K562 (cell line): Measurements from ENCODE around the gene TFEB. TPM values are rescaled to one million over a fixed set of nuclear protein-coding genes. Genes with fewer than 3 reads are reported as not detected.

Source experiments
- ATAC-seq: fragments of 200-7000 bp; cut with Tn5 transposase; 3 replicates; pipeline ENCODE4 v1.9.1; 2020; ENCODE audit warnings: moderate library complexity
- BruUV-seq: library from RNA; stranded (reverse); fragments of 400-500 nt; replicated peaks from 2 replicates; lab custom pipeline; 2021; lab: Mats Ljungman, UMichigan
- CTCF ChIA-PET: fragments of 300-600 bp; formaldehyde crosslinking; extraction: SDS; loops from one replicate; lab custom pipeline; 2021; ENCODE audit warnings: low intra/inter-chr PET ratio; lab: Yijun Ruan, JAX
- POLR2A ChIA-PET: fragments of 300-600, 350-650 bp; sonication (Branson Sonifier 250); formaldehyde crosslinking; extraction: SDS; loops from one replicate; lab custom pipeline; 2021; ENCODE audit warnings: antibody characterized with exemption, inconsistent platforms; lab: Yijun Ruan, JAX
- DNase-seq, 4 experiments: peaks; one replicate each; pipeline versions ENCODE4 v3.0.0 to v3.0.0-alpha.2; 2011 to 2018; ENCODE audit warnings: low spot score in 3 of 4, mixed read lengths in 3 of 4; ENCODE audit errors: extremely low read depth in 1 of 4
- FAIRE-seq: peaks from 2 replicates; lab custom pipeline; 2011; peaks lifted over from hg19 to GRCh38; lab: Jason Lieb, UNC
- H2AFZ ChIP-seq: 2 replicates; pipeline ENCODE4 v1.6.0; 2011; ENCODE audit warnings: low read depth, low read length, control low read depth, inconsistent platforms
- H3K27ac ChIP-seq: fragments of 200-600 bp; 3 replicates; pipeline ENCODE4 v1.8.0; 2011; ENCODE audit warnings: low read depth, mild to moderate bottlenecking, control low read depth, inconsistent platforms, low read length, moderate library complexity, mixed read lengths; ENCODE audit errors: extremely low read depth
- H3K27me3 ChIP-seq, 2 experiments: fragments of 300-600 bp in 1 of 2; 2 replicates in 1 of 2; 3 replicates in 1 of 2; pipeline versions ENCODE4 v1.6.0 to v1.8.0; 2011; ENCODE audit warnings: inconsistent platforms in 2 of 2, low read length in 2 of 2, mild to moderate bottlenecking in 1 of 2, mixed read lengths in 1 of 2, moderate library complexity in 1 of 2; ENCODE audit not compliant: control insufficient read depth in 2 of 2, insufficient read depth in 2 of 2
- H3K36me3 ChIP-seq: fragments of 300-600 bp; 3 replicates; pipeline ENCODE4 v1.8.0; 2011; ENCODE audit warnings: mild to moderate bottlenecking, low read length, inconsistent platforms; ENCODE audit not compliant: control insufficient read depth, insufficient read depth
- H3K4me1 ChIP-seq, 2 experiments: fragments of 200-600 bp in 1 of 2; replicated peaks in 1 of 2; 2 replicates in 1 of 2; 3 replicates in 1 of 2; pipeline versions ENCODE4 v1.5.1 to v1.8.0; 2011; ENCODE audit warnings: inconsistent platforms in 2 of 2, low read length in 2 of 2, mild to moderate bottlenecking in 1 of 2, mixed read lengths in 1 of 2, moderate library complexity in 1 of 2; ENCODE audit not compliant: control insufficient read depth in 2 of 2, insufficient read depth in 2 of 2
- H3K4me2 ChIP-seq: 2 replicates; pipeline ENCODE4 v1.6.1; 2011; ENCODE audit warnings: low read length, control low read depth, inconsistent platforms, mixed read lengths; ENCODE audit not compliant: insufficient read depth
- H3K4me3 ChIP-seq: fragments of 200-600 bp; sonication (generic), shearing (Covaris generic); 2 replicates; pipeline ENCODE4 v1.5.1; 2016; ENCODE audit warnings: control low read depth, inconsistent platforms
- H3K79me2 ChIP-seq: fragments of 200-600 bp; 3 replicates; pipeline ENCODE4 v1.8.0; 2011; ENCODE audit warnings: low read length, inconsistent platforms; ENCODE audit not compliant: control insufficient read depth, insufficient read depth
- H3K9ac ChIP-seq, 2 experiments: 2 replicates each; pipeline versions ENCODE4 v1.6.0 to v1.6.1; 2011; ENCODE audit warnings: low read depth in 2 of 2, low read length in 2 of 2, control low read depth in 1 of 2, inconsistent platforms in 1 of 2, mild to moderate bottlenecking in 1 of 2, mixed read lengths in 1 of 2; ENCODE audit not compliant: insufficient read depth in 1 of 2
- H3K9me1 ChIP-seq: one replicate; pipeline ENCODE4 v1.6.0; 2011; ENCODE audit warnings: inconsistent platforms, mild to moderate bottlenecking, low read length, moderate library complexity; ENCODE audit not compliant: control insufficient read depth, insufficient read depth
- H3K9me3 ChIP-seq: replicated peaks from 2 replicates; pipeline ENCODE4 v1.5.1; 2011; ENCODE audit warnings: low read depth, low read length, inconsistent platforms; ENCODE audit not compliant: control insufficient read depth, insufficient read depth
- H4K20me1 ChIP-seq: replicated peaks from 2 replicates; pipeline ENCODE4 v1.6.1; 2011; ENCODE audit warnings: low read length, inconsistent platforms, mixed read lengths; ENCODE audit not compliant: control insufficient read depth, insufficient read depth
- FOXA3 ChIP-seq, 2 experiments: fragments of 450-650 bp in 1 of 2; sonication (generic) in 1 of 2; formaldehyde crosslinking; IDR thresholded peaks in 1 of 2; conservative IDR thresholded peaks in 1 of 2; 2 replicates each; pipeline versions ENCODE4 v1.4.0 to v1.8.0; 2020 to 2022; ENCODE audit warnings: mild to moderate bottlenecking in 2 of 2, missing genetic modification reagents in 1 of 2
- HNRNPK ChIP-seq: fragments of 200-400 bp; formaldehyde crosslinking; IDR thresholded peaks from one replicate; pipeline ENCODE4 v1.6.1; 2018; ENCODE audit warnings: mild to moderate bottlenecking, low read depth, low read length; ENCODE audit not compliant: poor library complexity, severe bottlenecking
- MAFK ChIP-seq: IDR thresholded peaks from 2 replicates; pipeline ENCODE4 v1.6.1; 2011; ENCODE audit warnings: low read length, improper control_type of control experiment
- RBM15 ChIP-seq: fragments of 200-400 bp; formaldehyde crosslinking; IDR thresholded peaks from 2 replicates; pipeline ENCODE4 v1.6.1; 2018; ENCODE audit warnings: mild to moderate bottlenecking, low read length, moderate library complexity; ENCODE audit not compliant: insufficient read depth
- SMAD4 ChIP-seq: fragments of 250-450 bp; sonication (Bioruptor Pico); conservative IDR thresholded peaks from 2 replicates; pipeline ENCODE4 v1.8.0; 2021; ENCODE audit warnings: inconsistent platforms, mild to moderate bottlenecking, moderate library complexity
- SMC3 ChIP-seq: conservative IDR thresholded peaks from 2 replicates; pipeline ENCODE4 v1.6.1; 2011; ENCODE audit warnings: low read depth, low read length, improper control_type of control experiment; ENCODE audit not compliant: insufficient read depth
- ZBTB7A ChIP-seq: IDR thresholded peaks from 2 replicates; pipeline ENCODE4 v1.6.1; 2011; ENCODE audit warnings: low read depth, mild to moderate bottlenecking, low read length, moderate library complexity, borderline replicate concordance; ENCODE audit not compliant: control insufficient read depth
- ZNF561 ChIP-seq: fragments of 450-650 bp; formaldehyde crosslinking; conservative IDR thresholded peaks from 2 replicates; pipeline ENCODE4 v1.4.0; 2020; ENCODE audit warnings: mild to moderate bottlenecking, moderate library complexity
- WGBS: fragments of 100-300 bp; shearing (Covaris generic); methylation state at CpG from one replicate; pipeline ENCODE4 v1.1.6; 2016; ENCODE audit warnings: low coverage, mixed read lengths; ENCODE audit not compliant: insufficient coverage; ENCODE audit errors: missing lambda C conversion rate; 5-methylcytosine and 5-hydroxymethylcytosine counted together
- in situ Hi-C: fragments of 300-500 bp; cut with MboI; formaldehyde crosslinking; loops from 4 replicates; pipeline ENCODE4 v1.15.0; 2018; ENCODE audit warnings: inconsistent platforms, mixed read lengths
- intact Hi-C: fragments of 100-400 bp; cut with micrococcal nuclease; formaldehyde crosslinking; loops from 2 replicates; pipeline ENCODE4 v1.14.2; 2022
- polyA plus RNA-seq, 8 experiments: library from polyadenylated mRNA; depleted of rRNA in 4 of 8; stranded (reverse) in 5 of 8; unstranded in 3 of 8; fragments of >200 nt; fragmentation: Nextera tagmentation in 2 of 8; fragmentation: Illumina TruSeq in 1 of 8; extraction: Ambion mirVana in 2 of 8; extraction: Trizol in 1 of 8; gene quantifications; 2 replicates each; pipeline versions ENCODE4 v1.2.1 to v1.2.3, GENCODE V29; 2011 to 2014; ENCODE audit warnings: inconsistent platforms in 1 of 8, missing spikeins in 1 of 8
- total RNA-seq, 7 experiments: library from RNA; depleted of rRNA in 6 of 7; stranded (reverse); fragments of >200 nt in 6 of 7; fragmentation: Illumina TruSeq in 2 of 7; extraction: Trizol in 2 of 7; gene quantifications; 2 replicates each; pipeline versions ENCODE4 v1.2.1 to v1.2.3, GENCODE V29; 2011 to 2021; ENCODE audit warnings: low replicate concordance in 1 of 7

TFEB gene
- total and polyA plus RNA-seq, 9 of the 15 experiments (the other 6 are each of a cell fraction or from before 2014, with no cell fraction given): 0.04 to 4.7 (median 2.0) TPM

DNA sequence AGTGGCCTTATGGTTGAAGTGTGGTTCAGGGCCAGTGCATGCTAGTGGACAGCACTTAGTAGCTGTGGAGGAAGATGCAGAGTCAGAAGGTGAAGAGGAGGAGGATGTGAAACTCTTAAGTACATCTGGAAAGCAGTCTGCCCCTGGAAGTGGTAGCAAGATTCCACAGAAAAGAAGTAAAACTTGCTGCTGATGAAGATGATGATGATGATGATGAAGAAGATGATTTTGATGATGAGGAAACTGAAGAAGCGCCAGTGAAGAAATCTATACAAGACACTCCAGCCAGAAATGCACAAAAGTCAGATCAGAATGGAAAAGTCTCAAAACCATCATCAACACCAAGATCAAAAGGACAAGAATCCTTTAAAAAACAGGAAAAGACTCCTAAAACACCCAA lies 68.2 kb downstream of the TFEB start (continued):
- TF ChIP-seq MAFK: no peak

- no peak for ATAC-seq
- Histone ChIP-seq H3K9me3 (no peaks in the 10 kb centered on the region), H3K4me2 (no peak overlapping the region), H3K27me3 (peaks cover 7 to 26% of the 10 kb centered on the region in 2 experiments; a peak in 4 of 5 replicates), H4K20me1 (no peaks in the 10 kb centered on the region), H2AFZ (no peak overlapping the region), H3K27ac (no peak overlapping the region), H3K9ac (no peak overlapping the region), H3K36me3 (no peaks in the 10 kb centered on the region), H3K79me2 (no peaks in the 10 kb centered on the region), H3K4me1 (no peaks in the 10 kb centered on the region; a peak in 1 of 5 replicates), H3K4me3 (no peak overlapping the region), H3K9me1 (no peaks in the 10 kb centered on the region)
- no peak for FAIRE-seq
- CTCF ChIA-PET: no interaction called here
- no peak for TF ChIP-seq RBM15
- TF ChIP-seq ZNF561 (CRISPR knock-in tag): no peak
- TF ChIP-seq ZBTB7A: no peak
- no peak for TF ChIP-seq FOXA3 (CRISPR knock-in tag; conservative IDR thresholded peaks at IDR 0.05 in 1 of 2, IDR thresholded peaks at IDR 0.05 in 1 of 2)
- no peak for TF ChIP-seq HNRNPK
- no peak for TF ChIP-seq SMC3
- no peak for TF ChIP-seq SMAD4 (CRISPR knock-in tag)
- POLR2A ChIA-PET: interaction anchor here (1.3 kb wide), 1 partner anchor 13 kb away, joined by 3 read pairs; no protein-coding TSS in a partner anchor
- in situ Hi-C loops: no loop called here
- DNase-seq: no peak
- BruUV-seq: no TSS peak
- 0% methylated on average over 5 of the region's 5 CpGs for WGBS
- intact Hi-C loops: no loop called here
Observed at GRCh38 chr6:41664271-41664670, 71.1 kb downstream of the TFEB start.
